ENCODE data around the gene LIMCH1. TPM values are rescaled to one million over a fixed set of nuclear protein-coding genes. Genes with fewer than 3 reads are reported as not detected.

LIMCH1 gene
- total RNA-seq, 4 donors from 2014 or later = 57.6 to 106 (median 90.5) TPM

DNA sequence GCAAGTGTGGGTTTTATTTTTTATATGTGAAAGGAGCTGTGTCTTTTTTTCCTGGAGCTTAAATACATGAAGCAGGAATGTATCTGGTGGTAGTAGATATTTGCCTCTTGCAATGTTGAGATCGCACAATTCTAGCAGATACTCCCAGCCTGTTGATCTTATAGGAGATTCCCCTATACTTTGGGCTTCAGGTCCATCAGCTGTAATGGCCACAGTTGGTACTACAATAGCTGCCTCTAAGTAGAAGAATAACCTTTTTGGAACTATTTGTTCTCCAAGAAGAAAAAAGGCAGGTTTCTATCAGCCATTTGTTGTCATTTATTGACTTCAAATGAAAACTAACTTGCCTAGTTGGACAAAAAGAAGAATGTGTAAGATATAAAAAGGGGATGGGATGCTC is 37.7 kb downstream of the LIMCH1 start:
- peaks cover 0 to 13% (median 0%) of the 10 kb centered on the region in 4 donors for H3K4me1 ChIP-seq
- WGBS, 2 donors = 89 to 100% methylated on average over 1 of the region's 1 CpG

GRCh38 chr4:41579043-41579442 is 41.1 kb downstream of the LIMCH1 start:
- H3K4me3 ChIP-seq = no peak overlapping the region
- no peaks in the 10 kb centered on the region for H3K36me3 ChIP-seq
- no peaks in the 10 kb centered on the region for H3K4me1 ChIP-seq
- TF ChIP-seq CTCF (IDR thresholded peaks at IDR 0.05) = no peak
- TF ChIP-seq POLR2A (IDR thresholded peaks at IDR 0.05) = no peak
- no peak for TF ChIP-seq EP300 (IDR thresholded peaks at IDR 0.05)
- no peak for DNase-seq (ENCODE audit: low spot score in 2 of 2)
- WGBS, 2 donors = 87 to 98% methylated on average over 3 of the region's 3 CpGs
- no peak overlapping the region for H3K27ac ChIP-seq
- H3K9me3 ChIP-seq = no peaks in the 10 kb centered on the region
- H3K27me3 ChIP-seq = no peaks in the 10 kb centered on the region

More for the DNA sequence above, 37.7 kb downstream of the LIMCH1 start:
- Histone ChIP-seq H3K27ac (no peak overlapping the region), H3K4me3 (no peak overlapping the region), H3K9me3 (no peaks in the 10 kb centered on the region), H3K36me3 (no peaks in the 10 kb centered on the region), H3K27me3 (no peaks in the 10 kb centered on the region)
- no peak for TF ChIP-seq CTCF (IDR thresholded peaks at IDR 0.05)
- no peak for TF ChIP-seq POLR2A (IDR thresholded peaks at IDR 0.05)
- no peak for TF ChIP-seq EP300 (IDR thresholded peaks at IDR 0.05)
- no peak for DNase-seq (ENCODE audit: low spot score in 2 of 2)

- no peak overlapping the region for H3K27ac ChIP-seq
- no peaks in the 10 kb centered on the region for H3K4me1 ChIP-seq
- peaks cover 0 to 4% (median 0%) of the 10 kb centered on the region in 4 donors for H3K9me3 ChIP-seq
- no peak overlapping the region for H3K4me3 ChIP-seq
- no peaks in the 10 kb centered on the region for H3K27me3 ChIP-seq
- no peak for DNase-seq (ENCODE audit: low spot score in 2 of 2)
- TF ChIP-seq CTCF (IDR thresholded peaks at IDR 0.05) (no peak), POLR2A (IDR thresholded peaks at IDR 0.05) (no peak), EP300 (IDR thresholded peaks at IDR 0.05) (no peak)
- 88 to 91% methylated on average over 5 of the region's 5 CpGs for WGBS, 2 donors
- H3K36me3 ChIP-seq = peaks cover 0 to 2% (median 0%) of the 10 kb centered on the region in 3 donors
Measured at GRCh38 chr4:41579526-41579925, 41.6 kb downstream of the LIMCH1 start.

DNA sequence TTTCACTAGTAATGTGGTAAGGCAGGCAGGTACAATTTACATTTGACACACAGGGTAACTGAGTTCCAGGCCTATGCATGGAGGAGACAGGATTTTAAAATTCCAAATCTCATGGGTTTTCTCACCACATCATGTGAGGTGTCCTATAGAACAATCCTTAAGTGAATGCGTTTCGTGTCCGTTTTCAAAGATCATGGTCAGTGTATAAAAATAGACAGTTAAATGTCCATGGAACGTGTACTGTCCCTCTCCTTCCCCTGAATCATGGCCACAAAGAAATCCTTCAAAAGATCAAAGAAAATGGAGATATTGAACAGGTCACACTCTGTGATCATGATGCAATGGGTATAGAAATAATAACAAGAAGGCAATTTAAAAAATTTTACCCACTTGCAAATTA is 42.0 kb downstream of the LIMCH1 start:
- DNase-seq (ENCODE audit: low spot score in 2 of 2) = no peak
- Histone ChIP-seq H3K36me3 (peaks cover 0 to 6% (median 0%) of the 10 kb centered on the region in 3 donors), H3K27me3 (no peaks in the 10 kb centered on the region), H3K9me3 (peaks cover 0 to 9% (median 0%) of the 10 kb centered on the region in 4 donors), H3K4me1 (no peaks in the 10 kb centered on the region), H3K4me3 (no peak overlapping the region), H3K27ac (no peak overlapping the region)
- TF ChIP-seq EP300 (IDR thresholded peaks at IDR 0.05) = no peak
- TF ChIP-seq POLR2A (IDR thresholded peaks at IDR 0.05) = no peak
- TF ChIP-seq CTCF (IDR thresholded peaks at IDR 0.05) = no peak
- WGBS, 2 donors = 85 to 95% methylated on average over 4 of the region's 4 CpGs

- no peak overlapping the region for H3K4me3 ChIP-seq
- H3K27ac ChIP-seq = no peak overlapping the region
- H3K4me1 ChIP-seq = no peaks in the 10 kb centered on the region
- peaks cover 0 to 11% (median 0%) of the 10 kb centered on the region in 4 donors for H3K9me3 ChIP-seq
- no peaks in the 10 kb centered on the region for H3K27me3 ChIP-seq
- TF ChIP-seq POLR2A (IDR thresholded peaks at IDR 0.05) = no peak
- TF ChIP-seq EP300 (IDR thresholded peaks at IDR 0.05) = no peak
- WGBS, 2 donors = 86 to 95% methylated on average over 2 of the region's 2 CpGs
- H3K36me3 ChIP-seq = peaks cover 0 to 9% (median 0%) of the 10 kb centered on the region in 3 donors
- DNase-seq (ENCODE audit: low spot score in 2 of 2) = no peak
Measured at GRCh38 chr4:41586675-41587225, 48.8 kb downstream of the LIMCH1 start.
